ENCODE results near the gene SRRM5. TPM values are rescaled to one million over a fixed set of nuclear protein-coding genes. Genes with fewer than 3 reads are reported as not detected.
"Not testable (repeated sequence)": the region's sequence is repeated elsewhere in the genome, so short reads cannot be mapped to it uniquely, and the experiment has no call there.

Gene SRRM5
- total RNA-seq, 1 experiment from 2014 or later = 1.0 TPM

GRCh38 chr19:43597876-43598275, 14.0 kb upstream of the SRRM5 start:
- CTCF ChIA-PET = no interaction called here
- no peaks in the 10 kb centered on the region for H3K9me3 ChIP-seq
- Mint-ChIP-seq H3K27me3 (ENCODE audit: insufficient read depth, unreplicated experiment) (no peaks in the 10 kb centered on the region), H3K4me3 (ENCODE audit: unreplicated experiment) (peak overlapping the region; percentile 97), H3K27ac (ENCODE audit: unreplicated experiment) (peak overlapping the region; percentile 95), H3K4me1 (ENCODE audit: low read depth, unreplicated experiment) (peaks cover 7% of the 10 kb centered on the region), H3K9me3 (ENCODE audit: unreplicated experiment) (no peaks in the 10 kb centered on the region), H3K36me3 (ENCODE audit: insufficient read depth, unreplicated experiment) (peaks cover 36% of the 10 kb centered on the region)
- H3K27me3 ChIP-seq (replicated peaks; ENCODE audit: control insufficient read depth, insufficient read depth, low read length) = no peaks in the 10 kb centered on the region
- no TSS peak for BruUV-seq (replicated peaks)
- POLR2A ChIA-PET = no interaction called here
- no peak for TF ChIP-seq CTCF (IDR thresholded peaks at IDR 0.05; ENCODE audit: insufficient read depth in 1 of 2, low read depth in 1 of 2, low read length in 1 of 2, severe bottlenecking in 1 of 2, unreplicated experiment in 1 of 2)
- peaks cover 6% of the 10 kb centered on the region; the same call in 1 of the 2 replicates for H3K4me1 ChIP-seq
- intact Hi-C loops (cut with micrococcal nuclease; ENCODE audit: unreplicated experiment) = loop anchor here (10.0 kb wide), 2 partner anchors 133 to 187 kb away; partner anchors contain the start of genes KCNN4 and LYPD3
- H3K36me3 ChIP-seq (ENCODE audit: control insufficient read depth, insufficient read depth, low read length) = no peaks in the 10 kb centered on the region; the same call in 1 of the 2 replicates
- no peak for DNase-seq
- peak overlapping the region; percentile 57 for H3K4me3 ChIP-seq (ENCODE audit: low read depth, low read length)

GRCh38 chr19:43598445-43599240, 13.2 kb upstream of the SRRM5 start:
- Mint-ChIP-seq H3K36me3 (ENCODE audit: insufficient read depth, unreplicated experiment) (peaks cover 30% of the 10 kb centered on the region), H3K9me3 (ENCODE audit: unreplicated experiment) (no peaks in the 10 kb centered on the region), H3K4me3 (ENCODE audit: unreplicated experiment) (no peak overlapping the region), H3K27me3 (ENCODE audit: insufficient read depth, unreplicated experiment) (no peaks in the 10 kb centered on the region), H3K27ac (ENCODE audit: unreplicated experiment) (no peak overlapping the region), H3K4me1 (ENCODE audit: low read depth, unreplicated experiment) (peaks cover 5% of the 10 kb centered on the region)
- no peak for DNase-seq
- ChIA-PET POLR2A (no interaction called here), CTCF (no interaction called here)
- intact Hi-C loops (cut with micrococcal nuclease; ENCODE audit: unreplicated experiment) = loop anchor here (10.0 kb wide), 2 partner anchors 134 to 186 kb away; partner anchors contain the start of genes KCNN4 and LYPD3
- H3K36me3 ChIP-seq (ENCODE audit: control insufficient read depth, insufficient read depth, low read length) = no peaks in the 10 kb centered on the region; the same call in 1 of the 2 replicates
- TF ChIP-seq CTCF (IDR thresholded peaks at IDR 0.05; ENCODE audit: insufficient read depth in 1 of 2, low read depth in 1 of 2, low read length in 1 of 2, severe bottlenecking in 1 of 2, unreplicated experiment in 1 of 2) = no peak
- H3K4me1 ChIP-seq = peaks cover 6% of the 10 kb centered on the region; the same call in 1 of the 2 replicates
- H3K9me3 ChIP-seq = no peaks in the 10 kb centered on the region
- BruUV-seq (replicated peaks) = no TSS peak
- no peak overlapping the region for H3K4me3 ChIP-seq (ENCODE audit: low read depth, low read length)
- H3K27me3 ChIP-seq (replicated peaks; ENCODE audit: control insufficient read depth, insufficient read depth, low read length) = no peaks in the 10 kb centered on the region

DNA sequence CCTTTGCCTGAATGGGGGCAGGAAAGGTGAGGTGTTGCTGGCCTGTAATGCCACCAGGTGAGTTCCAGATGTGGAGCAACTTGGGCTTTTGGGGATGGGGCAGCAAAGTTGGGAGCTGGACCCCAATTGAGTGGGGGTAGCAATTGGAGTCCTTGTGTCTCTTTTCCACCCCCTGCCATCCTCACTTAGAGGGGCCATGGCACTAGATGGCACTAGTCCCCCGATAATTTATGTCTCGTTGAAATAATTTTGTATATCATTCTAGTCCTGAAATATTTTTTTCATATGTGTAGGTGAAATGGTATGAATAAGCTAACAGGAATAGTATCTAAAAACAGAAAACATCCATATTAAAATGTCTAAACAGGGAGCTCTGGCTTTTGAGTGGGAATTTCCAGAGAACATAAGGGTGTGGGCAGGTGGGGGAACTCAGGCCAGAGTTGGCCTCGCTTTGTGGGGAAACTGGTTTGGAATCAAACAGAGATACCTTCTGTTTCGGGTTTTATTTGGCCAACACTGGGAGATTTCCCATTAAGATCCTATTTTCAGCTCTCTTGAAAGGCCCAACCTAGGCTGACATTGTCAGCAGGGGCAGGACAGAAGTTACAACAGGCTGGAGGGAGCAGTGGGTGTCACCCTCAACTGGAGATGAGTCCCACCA, 12.1 kb upstream of the SRRM5 start:
- no TSS peak for BruUV-seq (replicated peaks)
- ChIA-PET CTCF (no interaction called here), POLR2A (no interaction called here)
- intact Hi-C loops (cut with micrococcal nuclease; ENCODE audit: unreplicated experiment) = loop anchor here (10.0 kb wide), 2 partner anchors 135 to 185 kb away; partner anchors contain the start of genes KCNN4 and LYPD3
- Histone ChIP-seq H3K4me3 (ENCODE audit: low read depth, low read length) (no peak overlapping the region), H3K36me3 (ENCODE audit: control insufficient read depth, insufficient read depth, low read length) (no peaks in the 10 kb centered on the region; the same call in 1 of the 2 replicates), H3K4me1 (peaks cover 6% of the 10 kb centered on the region; the same call in 1 of the 2 replicates), H3K9me3 (no peaks in the 10 kb centered on the region), H3K27me3 (replicated peaks; ENCODE audit: control insufficient read depth, insufficient read depth, low read length) (no peaks in the 10 kb centered on the region)
- H3K9me3 Mint-ChIP-seq (ENCODE audit: unreplicated experiment) = no peaks in the 10 kb centered on the region
- H3K27ac Mint-ChIP-seq (ENCODE audit: unreplicated experiment) = no peak overlapping the region
- no peak for DNase-seq
- no peaks in the 10 kb centered on the region for H3K27me3 Mint-ChIP-seq (ENCODE audit: insufficient read depth, unreplicated experiment)
- H3K4me3 Mint-ChIP-seq (ENCODE audit: unreplicated experiment) = no peak overlapping the region
- TF ChIP-seq CTCF (IDR thresholded peaks at IDR 0.05; ENCODE audit: insufficient read depth in 1 of 2, low read depth in 1 of 2, low read length in 1 of 2, severe bottlenecking in 1 of 2, unreplicated experiment in 1 of 2) = no peak
- H3K4me1 Mint-ChIP-seq (ENCODE audit: low read depth, unreplicated experiment) = no peaks in the 10 kb centered on the region
- H3K36me3 Mint-ChIP-seq (ENCODE audit: insufficient read depth, unreplicated experiment) = peaks cover 30% of the 10 kb centered on the region

DNA sequence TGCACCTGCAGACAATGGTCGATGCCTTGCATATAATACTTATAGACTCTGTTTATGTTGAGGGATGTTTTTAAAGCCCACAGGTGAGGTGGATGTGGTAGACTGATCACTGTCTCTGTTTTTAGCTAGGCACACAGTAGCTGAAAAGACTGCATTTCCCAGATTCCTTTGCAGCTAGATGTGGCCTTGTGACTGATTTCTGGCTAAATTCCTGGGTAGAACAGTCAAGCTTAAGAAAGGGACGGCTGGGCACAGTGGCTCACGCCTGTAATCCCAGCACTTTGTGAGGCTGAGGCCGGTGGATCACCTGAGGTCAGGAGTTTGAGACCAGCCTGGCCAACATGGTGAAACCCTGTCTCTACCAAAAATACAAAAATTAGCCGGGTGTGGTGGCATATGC, 11.6 kb upstream of the SRRM5 start:
- H3K36me3 Mint-ChIP-seq (ENCODE audit: insufficient read depth, unreplicated experiment) = peaks cover 32% of the 10 kb centered on the region
- H3K9me3 Mint-ChIP-seq (ENCODE audit: unreplicated experiment); H3K4me1 ChIP-seq; CTCF ChIA-PET; H3K27ac Mint-ChIP-seq (ENCODE audit: unreplicated experiment); POLR2A ChIA-PET; H3K4me3 Mint-ChIP-seq (ENCODE audit: unreplicated experiment); H3K36me3 ChIP-seq (ENCODE audit: control insufficient read depth, insufficient read depth, low read length); BruUV-seq (replicated peaks); H3K27me3 ChIP-seq (replicated peaks; ENCODE audit: control insufficient read depth, insufficient read depth, low read length); H3K9me3 ChIP-seq; H3K27me3 Mint-ChIP-seq (ENCODE audit: insufficient read depth, unreplicated experiment); H3K4me3 ChIP-seq (ENCODE audit: low read depth, low read length); intact Hi-C loops (cut with micrococcal nuclease; ENCODE audit: unreplicated experiment); H3K4me1 Mint-ChIP-seq (ENCODE audit: low read depth, unreplicated experiment); DNase-seq: not testable (repeated sequence)

All from Caco-2 (cell line).